ENCODE measurements around the gene NOS1AP.

- TF ChIP-seq CTCF (conservative IDR thresholded peaks at IDR 0.05) (no peak), ZFX (IDR thresholded peaks at IDR 0.05) (no peak)
Observed at GRCh38 chr1:162111572-162111971, 42.1 kb downstream of the NOS1AP start.

All from C4-2B (cell line).